ENCODE data around the gene WDFY2.

- TF ChIP-seq CTCF (conservative IDR thresholded peaks at IDR 0.05) (no peak), EZH2 (IDR thresholded peaks at IDR 0.05; ENCODE audit: low read depth) (no peak)
These were observed 187.3 kb downstream of the WDFY2 start for GRCh38 chr13:51771418-51772104.

Measured in PC-9 (cell line).